ENCODE data around the gene PRKAR1B. TPM values are rescaled to one million over a fixed set of nuclear protein-coding genes. Genes with fewer than 3 reads are reported as not detected.

Gene PRKAR1B
- total RNA-seq, 1 experiment from 2014 or later: 43.3 TPM

DNA sequence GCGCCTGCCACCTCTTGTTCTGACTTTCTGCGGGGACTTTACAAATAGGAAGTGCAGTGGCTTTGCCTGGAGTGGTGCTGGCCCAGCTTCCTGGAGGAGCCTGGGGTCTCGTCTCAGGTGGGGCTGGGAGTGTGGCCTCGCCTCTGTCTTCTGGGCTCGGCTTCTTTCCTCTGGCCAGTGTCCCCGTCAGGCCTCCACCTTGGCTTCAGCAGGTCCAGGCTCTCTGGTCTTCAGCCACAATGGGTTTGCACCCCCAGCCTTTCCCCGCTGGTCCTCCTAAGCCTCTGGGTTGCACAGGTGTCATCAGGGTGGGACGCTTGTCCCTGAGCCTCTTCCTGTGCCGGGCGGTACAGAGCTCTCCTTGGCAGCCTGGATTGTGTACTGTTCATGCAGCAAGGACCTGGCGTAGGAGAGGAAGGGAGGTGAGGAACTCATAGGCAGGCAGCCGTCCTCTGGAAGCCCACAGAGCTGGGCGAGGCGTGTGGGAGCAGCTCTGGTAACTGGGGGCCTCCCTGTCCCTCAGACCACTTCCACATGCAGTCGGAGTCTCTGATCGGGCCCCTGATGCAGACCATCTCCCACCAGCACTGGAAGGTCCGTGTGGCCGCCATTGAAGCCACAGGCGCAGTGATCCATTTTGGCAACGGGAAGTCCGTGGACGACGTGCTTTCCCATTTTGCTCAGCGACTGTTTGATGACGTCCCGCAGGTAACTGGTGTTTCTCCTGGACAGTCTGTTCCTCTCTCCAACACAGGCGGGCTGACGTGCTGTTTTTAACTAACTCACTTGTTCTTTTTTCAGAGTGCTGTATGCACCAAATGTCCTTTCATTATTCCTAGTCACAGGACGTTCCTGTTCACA lies 2.3 kb upstream of the PRKAR1B start:
- H3K9me3 Mint-ChIP-seq: peaks cover 17% of the 10 kb centered on the region in 2 experiments
- peak overlapping the region in 1 of 2 experiments; percentile 30; a peak in 2 of 5 replicates for H3K4me3 Mint-ChIP-seq
- no peak overlapping the region for H3K23ac ChIP-seq (ENCODE audit: insufficient read length, low read depth, low read length)
- no peak overlapping the region for H3K9ac ChIP-seq (ENCODE audit: extremely low read depth, insufficient read length, low read length)
- H4K8ac ChIP-seq (replicated peaks; ENCODE audit: insufficient read length, low read depth, low read length): no peak overlapping the region
- no peak overlapping the region for H3K4me2 ChIP-seq (ENCODE audit: insufficient read depth, insufficient read length, low read length)
- H4K20me1 ChIP-seq (ENCODE audit: control insufficient read depth, insufficient read depth, insufficient read length): no peaks in the 10 kb centered on the region
- H3K27me3 Mint-ChIP-seq (ENCODE audit: low read depth): no peaks in the 10 kb centered on the region
- no peak overlapping the region for H2BK12ac ChIP-seq (ENCODE audit: insufficient read length, low read depth, low read length)
- H2BK5ac ChIP-seq (ENCODE audit: insufficient read length, low read length): no peak overlapping the region
- no peak overlapping the region for H3K4ac ChIP-seq (ENCODE audit: low read depth, low read length)
- no peak overlapping the region for H2BK120ac ChIP-seq (ENCODE audit: low read depth, low read length, poor library complexity, severe bottlenecking)
- TF ChIP-seq CTCF (conservative IDR thresholded peaks at IDR 0.05): no peak
- H3K27ac Mint-ChIP-seq: 0 out of 7 replicates have a peak overlapping the region, but pooled peaks of 1 of the 3 experiments have one; percentile 18
- H3K4me1 Mint-ChIP-seq: peaks cover 15 to 18% of the 10 kb centered on the region in 2 experiments
- H3K4me1 ChIP-seq (ENCODE audit: insufficient read depth, low read length): no peaks in the 10 kb centered on the region; the same call in 1 of the 2 replicates
- peaks cover 4% of the 10 kb centered on the region for H3K9me3 ChIP-seq (ENCODE audit: control insufficient read depth, low read depth, low read length)
- no peaks in the 10 kb centered on the region for H3K79me1 ChIP-seq (ENCODE audit: insufficient read depth, low read depth, low read length, poor library complexity, severe bottlenecking)
- no peak overlapping the region for H4K91ac ChIP-seq (ENCODE audit: insufficient read length, low read depth, low read length)
- peaks cover 17% of the 10 kb centered on the region; the same call in 1 of the 2 replicates for H3K79me2 ChIP-seq (ENCODE audit: insufficient read depth, low read length)
- no peak overlapping the region for H3K27ac ChIP-seq (ENCODE audit: insufficient read length, low read depth, low read length)
- H2BK20ac ChIP-seq (ENCODE audit: low read depth, low read length, poor library complexity, severe bottlenecking): no peak overlapping the region
- no peaks in the 10 kb centered on the region for H3K27me3 ChIP-seq (ENCODE audit: insufficient read depth, low read length)
- H3T11ph ChIP-seq (ENCODE audit: low read length): no peak overlapping the region
- DNase-seq: no peak
- peaks cover 30 to 56% (median 33%) of the 10 kb centered on the region in 3 experiments for H3K36me3 Mint-ChIP-seq (ENCODE audit: insufficient read depth in 1 of 3, low read depth in 3 of 3)
- H3K14ac ChIP-seq (ENCODE audit: insufficient read depth, low read length): no peak overlapping the region
- H2AK5ac ChIP-seq (ENCODE audit: insufficient read length, low read length): no peak overlapping the region
- no peak overlapping the region for H2AFZ ChIP-seq (ENCODE audit: low read length)
- H2BK15ac ChIP-seq (ENCODE audit: low read depth, low read length): no peak overlapping the region
- no peak overlapping the region for H4K5ac ChIP-seq (ENCODE audit: insufficient read length, low read depth, low read length)
- H3K56ac ChIP-seq (ENCODE audit: insufficient read length, low read depth, low read length): no peak overlapping the region
- H3K23me2 ChIP-seq (ENCODE audit: insufficient read length, low read depth, low read length, poor library complexity, severe bottlenecking): peaks cover 9% of the 10 kb centered on the region
- no peak overlapping the region for H3K18ac ChIP-seq (ENCODE audit: insufficient read length, low read depth, low read length)
- WGBS (ENCODE audit: extremely low coverage, insufficient read length, low lambda C conversion rate): no CpG with 5 or more reads among the region's 29 CpGs
